Prostate gland (tissue), 2 donors: ENCODE measurements around the gene PAPSS1. TPM values are rescaled to one million over a fixed set of nuclear protein-coding genes. Genes with fewer than 3 reads are reported as not detected.

Source experiments
- DNase-seq: peaks from one replicate; pipeline ENCODE4 v3.0.0-alpha.2; 2019; ENCODE audit warnings: low spot score
- H3K27ac ChIP-seq, 2 donors: fragments of 200-600 bp; sonication (generic); 2 replicates each; pipeline ENCODE4 v1.5.1; 2017 to 2019
- H3K27me3 ChIP-seq: fragments of 200-600 bp; sonication (generic); replicated peaks from 2 replicates; pipeline ENCODE4 v1.5.1; 2019; ENCODE audit not compliant: insufficient read depth
- H3K36me3 ChIP-seq, 2 donors: fragments of 200-600 bp; sonication (generic); 1 replicate in 1 of 2; 2 replicates in 1 of 2; pipeline versions ENCODE4 v1.5.1 to v1.8.1; 2017 to 2019
- H3K4me1 ChIP-seq: fragments of 200-600 bp; sonication (generic); replicated peaks from 2 replicates; pipeline ENCODE4 v1.5.1; 2019
- H3K4me3 ChIP-seq, 2 donors: fragments of 200-600 bp; sonication (generic); 2 replicates each; pipeline ENCODE4 v1.5.1; 2017 to 2019
- H3K9me3 ChIP-seq: fragments of 200-600 bp; sonication (generic); 2 replicates; pipeline ENCODE4 v1.5.1; 2017
- CTCF ChIP-seq, 4 experiments: fragments of 200-600 bp in 2 of 4; fragments of 450-650 bp in 2 of 4; sonication (generic) in 2 of 4; IDR thresholded peaks; 1 replicate in 3 of 4; 2 replicates in 1 of 4; pipeline ENCODE4 v1.5.1; 2016 to 2019; ENCODE audit warnings: antibody characterized with exemption in 4 of 4, mild to moderate bottlenecking in 2 of 4, moderate library complexity in 2 of 4
- POLR2A ChIP-seq: fragments of 450-650 bp; IDR thresholded peaks from one replicate; pipeline ENCODE4 v1.6.1; 2016; ENCODE audit warnings: antibody characterized with exemption, mild to moderate bottlenecking
- POLR2AphosphoS5 ChIP-seq: sonication (generic); formaldehyde crosslinking; IDR thresholded peaks from one replicate; pipeline ENCODE4 v1.6.1; 2017; ENCODE audit warnings: antibody characterized with exemption
- WGBS: methylation state at CpG from one replicate; pipeline ENCODE4 v1.1.5; 2018; 5-methylcytosine and 5-hydroxymethylcytosine counted together
- intact Hi-C: fragments of 100-400 bp; cut with DNase I; formaldehyde crosslinking; loops from one replicate; pipeline ENCODE4 v1.14.2; 2022
- total RNA-seq, 2 donors: library from RNA; depleted of rRNA; stranded (reverse); fragments of >200 nt; gene quantifications; one replicate each; pipeline ENCODE4 v1.1.0, GENCODE V29; 2016

Gene PAPSS1
- total RNA-seq, 2 donors from 2014 or later = 38.3 to 74.6 TPM

GRCh38 chr4:107616838-107617389, 103.1 kb downstream of the PAPSS1 start:
- no peak for DNase-seq
- no peak overlapping the region for H3K27ac ChIP-seq
- H3K4me3 ChIP-seq = no peak overlapping the region
- no peaks in the 10 kb centered on the region for H3K36me3 ChIP-seq
- TF ChIP-seq POLR2AphosphoS5 (no peak), CTCF (IDR thresholded peaks at IDR 0.05) (no peak), POLR2A (no peak)
- intact Hi-C loops = no loop called here
- H3K4me1 ChIP-seq = no peaks in the 10 kb centered on the region
- no peaks in the 10 kb centered on the region for H3K9me3 ChIP-seq
- 92% methylated on average over 3 of the region's 3 CpGs for WGBS
- H3K27me3 ChIP-seq = no peaks in the 10 kb centered on the region

GRCh38 chr4:107615809-107616208, 104.2 kb downstream of the PAPSS1 start:
- Histone ChIP-seq H3K9me3 (no peaks in the 10 kb centered on the region), H3K27me3 (no peaks in the 10 kb centered on the region), H3K4me3 (no peak overlapping the region), H3K4me1 (no peaks in the 10 kb centered on the region), H3K36me3 (no peaks in the 10 kb centered on the region), H3K27ac (no peak overlapping the region)
- WGBS = 83% methylated on average over 1 of the region's 1 CpG
- intact Hi-C loops = no loop called here
- no peak for DNase-seq
- no peak for TF ChIP-seq POLR2AphosphoS5
- TF ChIP-seq POLR2A = no peak
- no peak for TF ChIP-seq CTCF (IDR thresholded peaks at IDR 0.05)

GRCh38 chr4:107603430-107603829, 116.6 kb downstream of the PAPSS1 start:
- no peak overlapping the region for H3K4me3 ChIP-seq
- intact Hi-C loops = no loop called here
- no peaks in the 10 kb centered on the region for H3K27me3 ChIP-seq
- H3K9me3 ChIP-seq = no peaks in the 10 kb centered on the region
- no peaks in the 10 kb centered on the region for H3K36me3 ChIP-seq
- 32% methylated on average over 4 of the region's 4 CpGs for WGBS
- no peaks in the 10 kb centered on the region for H3K4me1 ChIP-seq
- peak; percentile 62 for TF ChIP-seq POLR2AphosphoS5
- no peak for TF ChIP-seq POLR2A
- peak in 1 of 4 experiments; percentile 6 for TF ChIP-seq CTCF (IDR thresholded peaks at IDR 0.05)
- peak overlapping the region in 1 of 2 donors; percentile 55 for H3K27ac ChIP-seq
- DNase-seq = peak; percentile 71

- H3K27ac ChIP-seq = no peak overlapping the region
- no peak for TF ChIP-seq POLR2AphosphoS5
- no peak for TF ChIP-seq CTCF (IDR thresholded peaks at IDR 0.05)
- no peak for TF ChIP-seq POLR2A
- DNase-seq = no peak
- no peaks in the 10 kb centered on the region for H3K27me3 ChIP-seq
- intact Hi-C loops = no loop called here
- no peaks in the 10 kb centered on the region for H3K9me3 ChIP-seq
- H3K4me3 ChIP-seq = no peak overlapping the region
- H3K36me3 ChIP-seq = no peaks in the 10 kb centered on the region
- no peaks in the 10 kb centered on the region for H3K4me1 ChIP-seq
Observed at GRCh38 chr4:107600983-107601382, 119.1 kb downstream of the PAPSS1 start.

GRCh38 chr4:107600436-107600835, 119.6 kb downstream of the PAPSS1 start:
- H3K9me3 ChIP-seq = no peaks in the 10 kb centered on the region
- DNase-seq = no peak
- TF ChIP-seq POLR2AphosphoS5 (no peak), POLR2A (no peak), CTCF (IDR thresholded peaks at IDR 0.05) (no peak)
- intact Hi-C loops = no loop called here
- no peaks in the 10 kb centered on the region for H3K36me3 ChIP-seq
- no peak overlapping the region for H3K4me3 ChIP-seq
- no peaks in the 10 kb centered on the region for H3K27me3 ChIP-seq
- H3K4me1 ChIP-seq = no peaks in the 10 kb centered on the region
- 46% methylated on average over 2 of the region's 2 CpGs for WGBS
- no peak overlapping the region for H3K27ac ChIP-seq
